ENCODE data around the gene TP73.
A peak's percentile ranks its signal among the peaks of the same experiment; 100 is the strongest.

TP73 gene

DNA sequence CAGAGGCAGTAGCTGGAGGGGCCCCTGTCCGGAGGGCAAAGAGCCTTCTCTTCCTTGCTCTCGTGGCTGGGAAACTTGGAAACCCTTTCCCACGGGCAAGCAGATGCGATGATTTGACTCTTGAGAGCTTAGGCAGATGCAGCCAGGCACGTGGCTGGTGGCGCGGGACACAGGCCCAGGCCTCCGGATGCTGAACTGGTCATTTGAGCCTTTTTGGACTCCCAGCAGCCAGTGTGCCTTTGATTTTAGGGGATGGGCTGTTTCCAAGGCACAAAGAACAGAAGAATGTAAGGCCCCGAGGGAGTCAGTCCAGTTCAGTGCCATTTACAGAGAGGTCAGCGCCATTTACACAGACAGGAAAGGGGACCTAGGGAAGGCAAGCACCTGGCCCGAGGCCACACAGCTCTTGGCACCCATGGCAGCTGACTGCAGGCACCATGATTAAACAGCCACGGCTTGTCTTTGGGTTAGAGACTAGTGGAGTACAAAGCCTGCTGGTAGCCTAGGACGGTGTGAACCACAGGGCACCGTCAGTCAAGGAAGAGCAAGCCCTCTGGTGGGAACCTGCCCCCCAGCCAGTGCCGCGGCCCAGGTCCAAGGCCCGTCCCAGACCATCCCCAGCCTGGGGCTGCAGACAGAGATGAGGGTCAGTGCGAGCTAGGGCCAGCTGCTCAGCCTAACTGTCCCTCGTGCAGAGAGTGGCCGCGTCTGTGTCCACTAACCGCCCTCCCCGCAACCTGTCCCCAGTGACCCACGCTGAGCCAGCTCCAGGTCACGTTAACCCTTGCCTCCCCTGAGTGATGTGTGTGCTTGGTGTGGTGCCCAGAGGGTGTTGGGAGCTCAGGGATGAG is 79.5 kb downstream of the TP73 start:
- no peak for DNase-seq

DNA sequence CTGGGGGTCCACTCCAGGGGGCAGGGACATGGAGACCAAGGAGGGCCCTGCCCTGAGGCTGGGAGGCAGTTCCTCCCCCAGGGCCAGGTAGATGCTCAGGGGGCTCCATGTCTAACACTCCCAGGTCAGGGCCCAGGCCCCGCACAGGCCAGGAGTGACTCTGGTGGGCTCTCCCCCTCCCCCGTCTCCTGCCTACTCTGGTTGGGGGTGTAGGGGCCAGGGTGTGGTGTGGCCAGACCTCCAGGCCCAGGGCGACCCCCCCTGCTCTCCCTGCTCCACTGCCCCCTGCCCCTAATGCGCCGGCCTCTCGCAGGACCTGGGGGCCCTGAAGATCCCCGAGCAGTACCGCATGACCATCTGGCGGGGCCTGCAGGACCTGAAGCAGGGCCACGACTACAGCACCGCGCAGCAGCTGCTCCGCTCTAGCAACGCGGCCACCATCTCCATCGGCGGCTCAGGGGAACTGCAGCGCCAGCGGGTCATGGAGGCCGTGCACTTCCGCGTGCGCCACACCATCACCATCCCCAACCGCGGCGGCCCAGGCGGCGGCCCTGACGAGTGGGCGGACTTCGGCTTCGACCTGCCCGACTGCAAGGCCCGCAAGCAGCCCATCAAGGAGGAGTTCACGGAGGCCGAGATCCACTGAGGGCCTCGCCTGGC is 80.2 kb downstream of the TP73 start:
- no peak for DNase-seq

DNA sequence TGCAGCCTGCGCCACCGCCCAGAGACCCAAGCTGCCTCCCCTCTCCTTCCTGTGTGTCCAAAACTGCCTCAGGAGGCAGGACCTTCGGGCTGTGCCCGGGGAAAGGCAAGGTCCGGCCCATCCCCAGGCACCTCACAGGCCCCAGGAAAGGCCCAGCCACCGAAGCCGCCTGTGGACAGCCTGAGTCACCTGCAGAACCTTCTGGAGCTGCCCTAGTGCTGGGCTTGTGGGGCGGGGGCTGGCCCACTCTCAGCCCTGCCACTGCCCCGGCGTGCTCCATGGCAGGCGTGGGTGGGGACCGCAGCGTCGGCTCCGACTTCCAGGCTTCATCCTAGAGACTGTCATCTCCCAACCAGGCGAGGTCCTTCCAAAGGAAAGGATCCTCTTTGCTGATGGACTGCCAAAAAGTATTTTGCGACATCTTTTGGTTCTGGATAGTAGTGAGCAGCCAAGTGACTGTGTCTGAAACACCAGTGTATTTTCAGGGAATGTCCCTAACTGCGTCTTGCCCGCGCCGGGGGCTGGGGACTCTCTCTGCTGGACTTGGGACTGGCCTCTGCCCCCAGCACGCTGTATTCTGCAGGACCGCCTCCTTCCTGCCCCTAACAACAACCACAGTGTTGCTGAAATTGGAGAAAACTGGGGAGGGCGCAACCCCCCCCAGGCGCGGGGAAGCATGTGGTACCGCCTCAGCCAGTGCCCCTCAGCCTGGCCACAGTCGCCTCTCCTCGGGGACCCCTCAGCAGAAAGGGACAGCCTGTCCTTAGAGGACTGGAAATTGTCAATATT is 81.0 kb downstream of the TP73 start:
- DNase-seq = no peak

DNA sequence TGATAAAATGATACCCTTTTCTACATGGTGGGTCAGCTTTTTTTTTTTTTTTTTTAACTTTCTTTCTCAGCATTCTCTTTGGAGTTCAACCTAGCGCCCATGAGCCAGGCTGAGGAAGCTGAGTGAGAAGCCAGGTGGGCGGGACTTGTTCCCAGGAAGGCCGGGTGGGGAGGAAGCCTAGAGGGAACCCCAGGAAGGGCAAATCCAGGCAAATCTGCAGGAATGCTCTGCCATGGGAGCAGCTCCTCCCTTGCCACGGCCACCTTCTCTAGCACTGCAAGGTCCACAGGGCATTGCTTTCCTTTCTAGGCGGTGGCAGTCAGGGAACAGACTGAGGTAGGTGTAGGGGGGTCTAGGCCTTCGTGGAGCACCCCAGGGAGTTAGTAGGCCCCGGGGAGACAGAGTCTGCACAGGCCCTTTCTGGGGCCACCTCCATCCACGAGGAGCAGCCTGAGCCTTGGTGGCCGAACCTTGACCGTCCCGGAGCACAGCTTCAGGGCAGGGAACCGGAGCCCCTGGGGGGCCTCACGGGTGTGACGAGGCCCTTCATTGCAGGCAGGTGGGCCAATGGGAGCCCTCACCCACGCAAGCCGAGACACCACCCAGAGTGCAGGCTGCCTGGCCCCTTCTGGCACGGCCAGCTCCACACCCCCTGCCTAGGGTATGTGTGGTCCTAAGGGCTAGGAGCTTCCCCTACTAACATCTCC is 81.7 kb downstream of the TP73 start:
- DNase-seq = no peak

DNA sequence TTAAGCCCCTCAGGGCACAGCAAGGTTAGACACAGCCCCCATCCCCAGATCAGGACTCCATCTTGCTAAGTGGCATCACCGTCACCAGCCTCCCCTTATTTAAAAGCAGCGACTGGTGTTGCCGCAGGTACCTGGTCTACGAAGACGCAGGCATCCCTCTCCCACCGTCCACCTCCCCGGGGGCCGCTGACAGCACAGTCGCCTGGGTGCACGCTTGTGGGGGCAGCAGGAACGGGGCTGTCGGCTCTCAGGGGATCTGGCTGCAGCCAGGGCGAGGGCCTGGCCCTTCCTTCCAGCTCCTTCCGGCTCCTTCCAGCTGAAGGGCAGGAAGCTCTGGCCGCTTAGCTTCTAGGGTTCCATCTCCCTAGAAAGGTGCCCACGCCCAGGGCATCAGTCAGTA is 82.3 kb downstream of the TP73 start:
- DNase-seq = no peak

DNA sequence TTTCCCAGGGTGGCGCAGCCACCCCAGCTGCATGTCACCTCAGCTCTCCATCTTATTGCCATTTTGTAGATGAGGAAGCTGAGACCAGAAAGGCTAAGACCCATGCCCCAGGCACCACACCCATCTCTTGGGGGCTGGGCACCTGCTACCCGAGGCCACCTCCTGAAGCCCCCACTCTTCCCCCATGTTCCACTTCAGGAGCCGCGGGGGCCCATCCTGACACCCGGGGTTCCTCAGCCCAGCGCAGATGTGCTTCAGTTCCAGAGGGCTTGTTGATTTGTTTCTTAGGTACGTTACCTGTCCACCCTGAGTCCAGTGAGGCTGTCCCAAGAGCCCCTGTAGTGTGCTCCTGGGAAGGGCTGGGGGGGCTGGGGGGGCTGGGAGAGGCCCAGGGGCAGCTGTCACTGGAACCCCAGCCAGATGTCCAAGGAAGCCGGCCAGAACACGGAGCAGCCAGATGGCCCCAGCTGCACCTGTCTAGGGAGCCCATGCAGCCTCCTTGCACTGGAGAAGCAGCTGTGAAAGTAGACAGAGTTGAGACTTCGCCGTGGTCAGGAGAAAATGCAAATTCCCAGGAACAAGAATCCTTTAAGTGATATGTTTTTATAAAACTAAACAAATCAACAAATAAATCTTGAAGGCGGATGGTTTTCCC is 82.8 kb downstream of the TP73 start:
- DNase-seq = no peak

DNA sequence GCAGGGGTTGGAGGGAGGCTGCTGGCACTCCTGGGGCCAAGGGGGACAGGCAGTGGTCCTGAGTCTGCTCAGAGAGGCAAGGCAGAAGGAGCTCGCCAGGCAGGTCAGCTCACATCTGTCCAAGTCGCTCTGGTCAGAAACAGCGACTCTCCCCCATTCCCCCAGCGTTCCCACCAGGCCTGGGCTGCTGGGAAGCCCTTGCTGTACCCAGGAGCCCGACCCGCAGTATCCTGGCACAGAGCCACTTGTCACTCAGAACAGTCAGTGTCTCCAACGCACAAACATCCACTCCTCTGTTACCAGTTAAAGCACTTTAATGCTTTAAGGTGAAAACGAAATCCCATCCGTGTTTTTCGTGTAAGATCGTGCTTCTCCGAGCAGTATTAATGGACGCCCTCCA is 83.4 kb downstream of the TP73 start:
- no peak for DNase-seq

DNA sequence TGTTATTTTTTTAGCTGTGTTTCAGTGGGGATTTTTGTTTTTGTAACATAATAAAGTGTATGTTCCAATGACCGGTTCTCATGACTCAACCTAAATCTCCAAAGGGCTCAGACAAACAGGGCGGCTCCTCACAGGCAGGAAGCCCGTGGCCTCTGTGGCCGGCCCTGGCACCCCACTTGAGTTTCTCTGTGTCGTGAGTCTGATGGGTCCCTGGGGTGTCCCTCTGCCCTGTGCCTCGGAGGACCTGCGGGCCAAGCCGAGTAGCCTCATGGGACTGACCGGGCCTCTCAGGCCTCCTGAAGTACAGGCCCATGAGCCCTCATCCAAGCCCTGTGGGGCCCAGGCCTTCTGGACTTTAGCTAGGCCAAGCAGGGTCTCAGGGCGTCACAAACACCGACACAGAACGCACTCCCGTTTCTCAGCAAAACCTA is 83.8 kb downstream of the TP73 start:
- no peak for DNase-seq

DNA sequence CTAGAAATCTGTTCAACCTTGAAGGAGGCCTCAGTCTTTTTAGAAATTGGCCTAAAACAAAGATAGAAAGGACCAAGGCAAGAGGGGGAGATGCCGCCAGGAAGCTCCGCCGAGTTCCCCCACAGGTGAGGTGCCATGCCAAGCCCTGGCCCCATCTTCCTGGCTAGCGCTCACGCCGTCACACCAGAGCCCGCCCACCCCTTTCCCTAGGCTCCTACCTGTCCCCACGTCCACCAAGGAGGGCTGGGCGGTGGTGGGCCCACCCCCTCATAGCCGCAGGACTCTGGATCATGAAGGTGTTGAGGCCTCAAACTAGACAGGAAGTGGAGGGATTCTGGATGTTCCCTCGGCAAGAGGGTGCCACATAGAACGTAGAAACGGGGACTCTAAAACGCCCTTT is 84.4 kb downstream of the TP73 start:
- DNase-seq = no peak

DNA sequence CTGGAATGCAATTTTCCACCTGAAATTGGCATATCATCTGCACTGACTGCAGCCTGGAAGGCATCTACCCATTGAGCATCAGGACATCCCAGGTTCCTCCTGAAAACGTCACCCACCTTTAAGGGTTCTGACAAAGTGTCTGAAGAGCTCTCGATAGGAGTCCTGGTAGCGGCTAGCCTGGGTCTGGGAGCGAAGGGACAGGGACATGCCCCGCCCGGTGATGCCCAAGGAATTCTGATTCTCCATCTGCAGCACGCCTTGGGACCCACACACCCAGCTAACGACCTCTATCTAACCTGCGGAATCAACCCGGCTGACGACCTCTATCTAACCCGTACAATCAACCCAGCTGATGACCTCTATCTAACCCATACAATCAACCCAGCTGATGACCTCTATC is 86.6 kb downstream of the TP73 start:
- no peak for DNase-seq

DNA sequence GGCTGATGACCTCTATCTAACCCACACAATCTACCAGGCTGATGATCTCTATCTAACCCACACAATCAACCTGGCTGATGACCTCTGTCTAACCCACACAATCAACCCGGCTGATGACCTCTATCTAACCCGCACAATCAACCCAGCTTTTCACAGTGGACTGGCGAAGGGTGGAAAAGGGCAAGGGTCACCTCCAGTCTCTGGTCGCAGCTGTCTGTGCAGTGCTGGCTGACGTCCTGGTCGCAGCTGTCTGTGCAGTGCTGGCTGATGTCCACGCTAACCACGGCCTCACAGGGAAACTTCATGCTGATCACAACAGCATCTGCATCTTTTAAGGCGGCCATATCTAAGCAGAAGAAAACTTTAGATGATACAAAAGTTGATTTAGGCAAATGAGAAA is 87.7 kb downstream of the TP73 start:
- DNase-seq = no peak

DNA sequence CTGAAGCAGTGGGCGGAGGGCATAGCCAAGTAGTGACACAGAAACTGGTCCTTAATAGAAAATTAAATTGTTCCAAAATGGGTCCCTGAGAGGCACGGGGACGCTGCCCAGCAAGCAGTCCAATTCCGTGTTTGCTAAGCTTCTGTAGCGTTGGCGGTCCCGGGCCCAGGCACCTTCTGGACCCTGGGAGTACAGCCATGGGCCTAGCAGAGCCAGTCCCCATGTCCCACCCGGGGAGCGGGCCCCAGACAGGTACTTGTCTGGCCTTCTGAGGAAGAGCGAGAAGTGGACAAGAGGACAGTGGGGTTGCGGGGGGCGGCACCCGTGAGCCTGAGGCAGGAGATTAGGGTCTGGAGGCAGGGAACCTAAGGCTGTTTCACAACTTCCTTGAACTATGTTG is 88.4 kb downstream of the TP73 start:
- no peak for DNase-seq

DNA sequence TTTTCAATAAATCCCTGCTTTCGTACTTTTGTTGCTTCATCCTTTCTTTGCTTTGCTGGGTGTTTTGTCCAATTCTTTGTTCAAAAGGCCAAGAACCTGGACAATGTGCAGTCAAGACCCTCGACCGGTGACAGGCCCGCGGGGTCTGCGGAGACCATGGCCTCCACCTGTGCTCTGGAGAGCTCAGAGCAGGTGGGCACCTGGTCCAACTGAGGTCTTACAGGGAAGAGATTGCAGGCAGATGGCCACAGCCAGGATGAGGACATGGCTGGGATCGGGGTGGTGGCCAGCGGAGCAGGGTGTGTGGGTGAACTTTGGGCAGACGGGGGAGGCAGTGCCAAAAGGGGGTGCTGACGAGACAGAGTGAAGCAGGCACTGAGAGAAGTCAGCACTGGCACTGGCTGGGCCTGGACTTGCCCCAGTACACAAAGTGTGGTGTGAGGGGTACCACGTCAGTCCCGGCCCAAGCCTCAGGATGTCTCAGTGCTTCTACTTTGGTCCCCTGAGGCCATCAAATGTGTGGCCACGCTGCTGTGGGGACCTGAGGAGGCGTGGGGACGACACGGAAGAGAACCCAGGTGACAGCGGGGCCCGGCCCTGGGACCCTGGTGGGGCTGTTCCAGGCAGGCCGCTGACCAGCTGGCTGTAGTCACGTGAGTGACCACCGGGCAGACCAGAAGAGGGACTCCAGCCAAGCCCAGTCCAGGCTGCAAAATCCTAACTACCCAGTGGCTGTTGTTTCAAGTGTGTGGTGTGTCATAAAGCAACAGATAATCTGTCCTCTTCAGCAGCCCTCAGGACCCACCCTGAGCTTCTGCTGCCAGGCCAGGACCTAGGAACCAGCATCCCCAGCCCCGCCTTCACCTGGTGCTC is 89.5 kb downstream of the TP73 start:
- DNase-seq = no peak

DNA sequence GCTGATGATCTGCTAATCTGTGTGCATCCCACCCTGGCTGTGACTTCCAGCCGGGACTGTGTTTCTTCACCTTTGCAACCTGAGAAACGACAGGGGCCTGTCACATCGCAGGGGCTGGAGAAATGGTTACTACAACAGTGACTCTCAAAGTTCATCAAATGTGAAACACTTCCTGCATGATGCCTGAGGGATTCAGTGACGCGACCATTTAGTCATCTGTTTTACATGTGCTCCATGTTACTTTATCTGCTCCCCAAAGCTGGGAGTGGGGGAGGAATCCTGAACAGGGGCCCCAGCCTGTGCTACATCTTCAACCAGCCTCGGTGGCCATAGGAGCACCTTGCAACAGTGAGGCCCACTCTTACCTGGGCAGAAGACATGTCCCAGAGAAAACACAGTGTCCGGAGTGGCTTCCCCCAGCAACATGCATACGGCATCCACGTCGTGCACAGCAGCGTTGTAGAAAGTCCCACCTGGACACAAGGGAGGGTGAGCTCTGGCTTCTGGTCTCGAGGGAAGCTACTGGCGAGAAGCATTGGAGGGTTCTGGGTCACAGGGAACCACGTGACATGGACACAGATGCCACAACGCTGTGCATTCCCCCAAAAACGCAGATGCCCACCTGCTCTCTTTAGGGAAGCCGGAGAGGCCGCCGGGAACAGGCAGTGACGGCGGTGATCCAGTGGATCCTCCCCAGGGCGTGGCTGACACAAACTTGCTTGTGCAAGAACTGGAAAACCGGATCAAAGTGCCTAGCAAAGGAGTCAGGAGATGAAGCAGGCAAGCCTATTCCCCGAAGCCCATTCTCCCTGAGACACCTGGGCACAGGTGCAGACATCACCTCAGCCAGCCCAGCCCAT is 90.4 kb downstream of the TP73 start:
- no peak for DNase-seq

DNA sequence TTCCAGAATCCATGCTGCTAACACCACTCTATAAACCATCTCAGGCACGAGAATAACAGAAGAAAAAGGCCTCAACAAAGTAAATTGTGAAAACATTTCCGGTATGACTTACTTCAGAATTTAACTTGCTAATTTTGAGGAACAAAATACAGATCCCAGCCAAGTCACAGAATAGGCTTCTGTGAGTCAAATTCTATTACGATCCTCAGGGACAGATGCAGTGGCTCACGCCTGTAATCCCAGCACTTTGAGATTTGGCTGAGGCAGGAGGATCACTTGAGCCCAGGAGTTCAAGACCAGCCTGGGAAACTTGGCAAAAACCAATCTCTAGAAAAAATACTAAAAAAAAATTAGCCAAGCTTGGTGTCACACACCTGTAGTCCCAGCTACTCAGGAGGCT is 91.1 kb downstream of the TP73 start:
- DNase-seq = no peak

DNA sequence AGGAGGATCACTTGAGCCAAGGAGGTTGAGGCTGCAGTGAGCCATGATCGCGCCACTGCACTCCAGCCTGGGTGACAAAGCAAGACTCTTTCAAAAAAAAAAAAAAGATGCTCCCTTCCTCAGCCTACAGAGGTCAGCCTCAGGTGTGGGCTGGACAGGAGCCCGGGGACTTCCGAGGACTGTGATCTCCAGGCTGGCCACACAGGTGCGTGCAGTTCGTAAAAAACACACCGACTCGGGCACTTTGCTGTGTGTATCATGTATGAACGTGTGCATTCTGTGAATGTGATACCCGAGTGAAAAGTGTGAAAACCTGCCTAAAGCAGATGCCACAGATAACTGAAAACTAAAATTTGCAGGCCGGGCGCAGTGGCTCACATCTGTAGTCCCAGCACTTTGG is 91.5 kb downstream of the TP73 start:
- no peak for DNase-seq

DNA sequence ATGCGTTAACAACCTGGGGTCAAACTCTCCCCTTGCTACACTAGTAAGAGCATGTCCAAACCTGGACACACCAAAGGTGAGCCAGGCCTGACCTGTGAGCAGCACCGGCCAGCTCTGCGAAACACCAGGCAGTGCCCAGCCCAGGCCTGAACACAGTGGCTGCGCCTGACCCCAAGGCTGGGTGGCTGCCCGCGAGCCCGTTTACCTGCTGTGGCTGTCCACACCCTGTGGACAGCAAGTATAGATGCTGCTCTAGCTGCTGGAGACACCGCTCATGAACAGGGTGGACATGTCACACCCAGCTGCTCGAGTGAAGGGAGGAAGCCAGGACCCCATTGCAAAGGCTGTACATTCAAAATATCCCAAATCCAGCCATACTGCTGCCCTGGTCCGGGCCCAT is 92.3 kb downstream of the TP73 start:
- no peak for DNase-seq

DNA sequence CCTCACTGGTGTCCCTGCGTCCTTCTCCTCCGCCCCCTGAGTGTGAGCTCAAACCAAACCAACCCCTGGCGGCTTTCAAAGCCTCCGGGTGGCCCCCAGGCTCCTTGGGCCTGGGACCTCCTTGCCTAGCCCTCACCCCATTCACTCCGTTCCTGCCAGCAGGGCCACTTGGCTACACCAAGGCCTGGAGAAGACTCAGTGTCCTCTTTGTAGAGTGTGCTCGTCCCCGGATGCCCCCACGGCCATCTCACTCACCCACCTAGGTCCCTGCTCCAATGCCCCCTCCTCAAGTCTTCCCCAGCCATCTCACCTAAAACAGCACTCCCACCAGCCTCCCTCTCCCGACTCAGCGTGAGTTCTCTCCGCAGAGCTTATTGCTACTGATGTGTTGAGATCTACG is 92.8 kb downstream of the TP73 start:
- DNase-seq = no peak

DNA sequence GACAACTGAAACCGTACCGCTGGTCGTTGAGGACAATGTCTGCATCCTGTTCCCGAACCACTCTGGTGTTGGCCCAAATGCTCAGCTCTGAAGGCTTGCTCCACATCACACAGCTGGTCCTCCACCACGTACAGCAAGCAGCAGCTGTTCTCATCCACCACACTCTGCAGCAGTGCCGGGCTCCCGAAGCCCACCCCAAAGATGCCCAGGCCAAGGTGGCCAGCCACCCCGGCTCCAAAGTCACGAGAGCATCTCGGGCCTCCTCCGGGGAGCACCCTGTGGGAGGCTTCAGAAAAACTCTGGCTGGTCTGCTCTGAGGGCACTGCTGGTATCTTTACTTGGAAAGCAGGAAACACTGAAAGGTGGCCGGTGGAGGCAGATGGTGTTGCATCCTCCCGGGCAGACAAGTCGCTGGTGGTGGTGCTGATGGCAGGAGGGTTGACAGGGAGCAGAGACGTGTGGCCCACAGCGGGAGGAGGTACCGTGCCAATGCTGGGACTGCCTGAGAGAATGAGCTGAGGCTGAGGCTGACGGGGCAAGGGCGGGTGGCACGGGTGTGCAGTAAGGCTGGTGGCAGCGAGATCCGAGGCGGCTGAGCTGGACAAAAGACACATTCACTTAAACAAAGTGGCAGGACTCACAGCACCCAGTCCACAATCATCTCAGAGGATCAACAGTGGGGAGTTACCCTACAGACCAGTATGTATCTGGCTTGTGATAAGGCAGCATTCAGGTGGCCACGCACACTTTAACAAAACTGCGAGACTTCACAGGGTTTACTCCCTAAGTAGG is 93.5 kb downstream of the TP73 start:
- DNase-seq = no peak

DNA sequence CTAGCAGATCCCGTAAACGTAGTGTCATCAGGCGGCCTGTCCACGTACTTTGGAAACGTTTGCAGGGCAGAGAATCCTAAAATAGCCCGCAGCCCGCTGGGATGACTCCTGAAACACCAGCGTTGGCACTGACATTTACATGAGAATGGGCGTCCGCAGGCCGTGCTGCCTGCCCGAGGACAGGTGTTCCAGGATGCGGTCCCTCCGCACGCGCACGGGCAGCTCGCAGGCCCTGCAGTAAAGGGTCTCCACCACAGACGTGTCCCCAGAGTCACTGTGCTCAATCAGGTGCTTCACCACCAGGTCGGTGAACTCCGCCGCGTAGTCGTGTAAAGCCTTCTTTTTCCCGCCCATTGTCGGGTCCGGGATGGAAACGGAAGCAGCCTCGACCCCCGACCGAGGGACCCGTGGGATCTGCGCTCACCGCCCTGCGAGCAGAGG is 94.1 kb downstream of the TP73 start:
- peak; percentile 25 for DNase-seq

Data from NCI-H526 treated with DMSO at 0.1 percent for 48 hours (cell line).